ENCODE results near the gene SLC8A3.

Gene SLC8A3

DNA sequence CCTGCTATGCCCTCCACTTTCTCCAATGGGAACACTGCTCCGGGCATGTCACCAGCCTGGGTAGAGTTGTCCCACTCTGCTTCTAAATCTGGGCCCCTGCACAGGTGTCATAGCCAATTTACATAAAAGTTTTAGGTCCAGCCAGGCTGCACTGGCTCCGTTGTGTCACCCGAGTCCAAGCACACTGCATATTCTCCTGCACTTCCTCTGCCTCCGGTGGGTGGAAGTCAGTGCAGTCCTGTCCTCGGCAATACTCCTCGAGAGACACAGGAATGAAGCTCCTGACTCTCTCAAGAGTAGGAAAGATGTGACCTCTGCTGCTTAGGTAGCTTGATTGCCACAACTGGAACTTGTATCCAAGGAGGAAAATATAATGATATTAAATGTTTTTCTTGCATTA is 15.2 kb downstream of the SLC8A3 start:
- DNase-seq (ENCODE audit: low spot score): no peak

DNA sequence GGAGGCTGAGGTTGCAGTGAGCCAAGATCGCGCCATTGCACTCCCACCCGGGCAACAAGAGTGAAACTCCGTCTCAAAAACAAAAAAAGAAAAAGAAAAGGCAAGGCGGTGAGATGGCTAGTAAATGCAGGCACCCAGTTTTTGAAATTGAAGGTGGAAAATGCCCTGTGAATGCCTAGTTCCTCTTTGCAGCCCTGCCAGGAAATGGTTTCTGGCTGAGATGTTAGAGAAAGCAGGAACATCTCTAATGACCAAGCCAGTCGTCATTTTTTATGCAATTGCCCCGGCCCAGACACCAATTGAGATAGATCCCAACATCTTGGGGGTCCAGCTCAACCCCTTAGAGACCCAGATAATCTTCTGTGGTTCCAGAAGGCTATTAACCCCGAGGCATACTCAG is 17.0 kb downstream of the SLC8A3 start:
- no peak for DNase-seq (ENCODE audit: low spot score)

DNA sequence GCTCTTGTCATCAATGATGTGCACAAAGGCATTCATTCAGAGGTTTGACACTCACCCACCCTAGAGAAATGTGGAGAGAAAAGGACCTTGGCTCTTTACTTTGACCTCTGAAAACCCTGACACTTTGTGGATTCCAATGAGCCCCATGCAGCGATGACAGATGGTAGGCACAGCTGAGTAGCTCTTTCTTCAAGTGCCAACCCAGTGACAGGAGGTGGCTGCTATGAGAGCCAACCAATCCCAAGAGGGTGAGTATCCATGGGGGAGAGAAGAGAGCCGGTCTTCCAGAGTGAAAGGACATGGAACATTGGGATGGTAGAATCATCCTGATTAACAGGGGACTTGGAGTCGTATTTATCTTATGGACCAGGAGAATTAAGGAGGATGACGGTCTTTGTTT is 17.8 kb downstream of the SLC8A3 start:
- DNase-seq (ENCODE audit: low spot score): no peak

DNA sequence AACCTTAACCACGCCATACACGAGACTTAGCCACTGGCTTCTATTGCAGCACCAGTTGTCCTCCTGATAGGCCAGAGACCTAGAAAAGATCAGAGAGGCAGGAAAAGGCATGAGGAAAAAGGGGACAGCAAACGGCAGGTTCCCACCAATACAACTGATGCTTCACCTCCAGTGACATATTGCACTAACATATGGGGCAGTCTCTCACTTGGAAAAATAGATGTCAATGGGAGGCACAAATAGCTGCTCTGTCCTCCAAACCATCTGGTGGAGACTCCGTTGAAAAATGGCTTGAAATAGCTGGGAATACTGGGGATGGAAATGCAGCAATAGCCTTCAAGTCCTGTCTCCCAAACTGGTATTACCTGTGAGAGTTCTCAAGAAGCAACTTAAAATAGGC is 20.3 kb downstream of the SLC8A3 start:
- no peak for DNase-seq (ENCODE audit: low spot score)

DNA sequence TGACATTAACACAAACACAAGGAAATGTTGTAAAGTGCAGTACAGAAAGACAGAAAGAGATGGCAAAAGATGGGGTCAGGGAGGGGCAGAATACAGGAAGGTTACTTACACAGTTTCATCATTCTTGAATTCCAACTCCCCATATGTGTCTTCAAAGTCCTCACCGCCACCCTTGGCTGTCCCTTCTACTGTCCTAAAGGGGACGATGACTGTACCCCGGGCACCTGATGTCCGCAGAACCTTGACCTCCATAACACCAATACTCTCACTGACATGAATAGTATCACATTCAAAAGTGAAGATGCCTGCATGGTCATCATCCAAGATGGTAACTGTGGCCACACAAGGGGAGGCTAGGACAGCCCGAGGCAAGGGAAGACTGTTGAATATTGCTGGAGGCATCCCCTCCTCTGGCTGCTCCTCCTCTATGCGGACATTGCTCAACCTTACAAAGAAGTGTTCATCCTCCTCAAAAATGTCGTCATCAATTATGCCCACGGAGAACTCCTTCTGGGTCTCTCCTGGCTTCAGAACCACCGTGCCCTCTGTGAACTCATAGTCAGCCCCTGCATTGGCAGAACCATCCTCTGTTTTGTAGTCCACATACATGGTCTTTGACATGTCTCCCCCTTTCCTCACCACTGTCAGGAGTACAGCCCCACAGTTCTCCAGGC is 22.1 kb downstream of the SLC8A3 start:
- no peak for DNase-seq (ENCODE audit: low spot score)

DNA sequence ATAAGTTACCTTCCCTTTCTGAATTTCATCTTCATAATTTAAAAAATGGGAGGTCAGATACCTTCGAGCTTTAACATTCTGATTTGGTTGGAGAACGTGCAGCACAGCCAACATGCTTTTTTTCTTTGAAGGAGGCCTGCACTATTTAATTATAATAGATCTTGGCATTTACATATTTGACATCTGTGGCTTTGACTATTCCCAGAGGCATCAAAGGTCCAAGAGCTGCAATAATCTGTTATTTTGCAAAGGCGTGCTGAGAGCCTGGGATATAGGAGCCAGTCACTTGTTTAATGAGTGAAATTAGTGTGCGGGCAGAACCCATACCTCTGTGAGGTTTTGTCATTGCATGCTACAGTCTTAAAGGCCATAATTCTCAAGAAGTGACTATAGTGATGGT is 26.4 kb downstream of the SLC8A3 start:
- no peak for DNase-seq (ENCODE audit: low spot score)

DNA sequence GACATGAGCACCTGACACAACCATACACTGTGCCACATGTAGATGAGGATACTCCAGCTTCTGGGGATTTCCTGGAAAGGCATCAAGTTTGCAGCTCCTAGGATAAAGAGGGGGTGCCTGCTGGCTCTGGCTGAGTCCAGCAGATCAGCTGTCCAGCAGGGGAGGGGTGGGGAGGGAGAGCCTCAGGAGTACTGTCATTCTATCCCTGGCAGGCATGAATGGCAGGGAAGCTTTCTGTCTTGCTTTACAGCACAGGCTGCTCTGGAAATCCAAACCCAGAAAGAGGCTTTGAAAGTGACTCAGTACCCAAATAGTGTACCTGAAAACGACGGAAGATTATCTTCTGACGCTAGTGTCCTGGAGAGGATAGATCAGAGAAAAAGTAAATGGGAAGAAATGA is 32.2 kb downstream of the SLC8A3 start:
- DNase-seq (ENCODE audit: low spot score): no peak

DNA sequence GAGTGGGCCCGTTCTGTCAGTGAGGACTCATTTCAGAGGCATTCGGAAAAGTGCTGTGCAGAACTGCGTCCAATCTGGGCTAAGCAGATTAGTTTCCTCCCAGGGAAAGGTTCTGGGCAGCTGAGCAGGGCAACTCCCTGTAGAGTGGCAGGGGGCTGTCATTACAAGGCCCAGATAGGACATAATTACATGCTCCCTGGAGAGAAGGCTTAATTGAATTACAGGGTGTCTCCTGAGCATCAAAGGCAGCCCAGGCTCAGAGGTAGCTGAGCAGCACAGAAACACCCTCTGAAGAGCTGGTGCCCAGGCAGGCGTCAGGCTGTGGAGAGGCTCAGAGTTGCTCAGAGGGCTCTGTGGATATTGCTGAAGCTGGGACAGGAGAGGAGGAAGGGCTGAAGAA is 36.0 kb downstream of the SLC8A3 start:
- DNase-seq (ENCODE audit: low spot score): no peak

DNA sequence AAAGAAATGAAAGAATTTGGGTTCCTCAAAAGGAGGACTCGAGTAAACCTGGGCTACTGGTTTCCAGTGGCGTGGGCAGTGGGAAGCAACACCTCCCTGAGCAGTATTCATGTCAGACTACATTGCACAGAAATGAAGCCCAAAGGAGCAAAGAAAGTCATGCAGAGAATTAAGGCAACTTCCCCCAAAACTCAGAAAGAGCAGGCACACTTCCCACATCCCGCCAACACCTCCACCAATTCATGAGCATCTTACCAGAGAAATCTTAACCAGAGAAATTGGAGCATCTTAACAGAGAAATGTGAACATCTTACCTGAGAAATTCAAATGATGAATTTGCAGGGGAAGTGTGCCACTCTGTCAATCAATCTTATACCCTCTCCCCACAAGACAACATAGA is 36.7 kb downstream of the SLC8A3 start:
- no peak for DNase-seq (ENCODE audit: low spot score)

DNA sequence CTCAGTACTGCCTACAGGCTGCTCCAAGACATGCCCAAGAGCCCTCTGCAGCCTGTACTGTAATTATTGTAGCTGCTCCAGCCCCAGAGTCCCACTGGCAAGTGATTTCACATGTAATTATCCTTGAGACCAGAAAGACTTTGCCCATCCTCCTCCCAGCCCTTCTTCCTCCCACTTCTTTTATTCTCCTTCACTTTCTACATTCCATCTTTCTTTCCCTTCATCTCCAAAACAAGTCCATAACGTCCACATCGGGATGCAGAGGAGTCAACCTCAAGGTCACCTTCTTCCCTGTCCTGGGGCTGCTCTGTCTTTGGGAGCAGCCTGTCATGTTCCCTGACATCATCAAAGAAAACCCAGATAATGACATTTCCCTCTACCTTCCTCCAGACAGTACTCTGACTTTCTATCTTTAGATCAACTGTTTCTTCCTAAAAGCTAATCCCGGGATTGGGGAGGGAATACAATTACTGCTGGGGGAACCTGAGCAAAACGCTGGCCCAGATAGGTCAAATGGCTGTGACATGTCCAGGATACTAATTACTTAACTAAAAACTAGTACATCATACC is 39.1 kb downstream of the SLC8A3 start:
- DNase-seq (ENCODE audit: low spot score): no peak

DNA sequence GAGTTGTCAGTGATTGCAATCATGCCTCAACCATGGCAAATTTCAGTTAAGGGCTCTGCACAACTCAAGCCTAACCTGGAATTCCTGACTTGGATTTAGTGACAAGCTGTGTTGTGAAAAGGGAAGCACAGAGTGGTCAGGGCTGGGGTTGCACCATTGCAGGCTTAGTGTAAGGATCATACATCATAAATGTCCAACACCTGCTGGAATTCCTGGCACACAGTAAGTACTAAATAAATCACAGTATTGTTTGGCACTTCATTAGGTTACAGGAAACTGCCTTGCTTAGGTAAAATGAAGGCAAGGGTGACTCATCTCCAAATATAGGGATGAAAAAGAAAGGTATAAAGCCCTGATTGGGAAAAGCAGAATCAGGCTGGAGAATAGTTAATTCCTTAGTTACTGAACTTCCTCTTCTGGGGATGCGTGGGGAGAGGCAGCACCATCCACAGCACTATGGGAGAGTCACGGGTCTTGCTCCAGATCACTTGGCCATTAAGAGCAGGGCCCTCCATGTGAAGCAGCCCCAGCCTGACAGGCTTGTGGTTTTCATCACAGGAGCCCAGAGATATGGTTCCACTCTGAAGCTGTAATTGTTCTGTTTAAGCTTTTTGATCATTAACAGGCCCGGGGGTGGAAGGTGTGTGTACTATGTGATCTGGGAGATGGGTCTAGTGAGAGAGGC is 39.7 kb downstream of the SLC8A3 start:
- DNase-seq (ENCODE audit: low spot score): no peak

DNA sequence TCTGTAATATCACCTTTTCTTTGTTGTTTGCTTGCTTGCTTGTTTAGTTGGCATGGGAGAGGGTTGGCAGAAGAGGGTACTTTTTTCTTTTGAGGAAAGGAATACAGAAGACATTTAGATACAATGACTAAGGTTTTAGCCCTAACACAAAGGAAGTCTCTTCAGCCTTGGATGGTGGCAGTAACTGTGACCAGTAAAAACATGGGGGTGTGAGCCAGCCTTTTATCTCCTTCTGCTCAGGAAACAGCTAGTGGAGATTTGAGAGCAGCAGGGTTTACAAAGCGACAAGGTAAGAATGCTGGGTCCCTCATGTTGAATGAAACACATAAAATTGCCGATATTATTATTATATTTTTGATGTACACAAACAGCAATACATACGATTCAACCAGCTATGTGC is 40.4 kb downstream of the SLC8A3 start:
- DNase-seq (ENCODE audit: low spot score): no peak

DNA sequence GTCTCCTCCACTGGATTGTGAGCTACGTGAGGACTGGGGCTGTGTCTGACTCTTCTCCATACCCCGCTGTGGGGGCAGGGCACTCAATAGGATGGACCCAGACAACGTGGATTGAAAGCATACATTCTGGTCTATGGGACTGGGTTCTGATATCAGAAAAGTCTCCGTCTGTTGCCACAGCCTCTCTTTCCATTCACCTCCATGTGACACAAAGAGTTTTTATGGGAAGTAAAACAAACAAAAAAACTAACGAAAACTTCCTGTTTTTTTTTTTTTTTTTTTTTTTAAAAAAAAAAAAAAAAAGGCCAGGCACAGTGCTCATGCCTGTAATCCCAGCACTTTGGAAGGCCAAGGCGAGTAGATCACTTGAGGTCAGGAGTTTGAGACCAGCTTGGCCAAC is 44.7 kb downstream of the SLC8A3 start:
- no peak for DNase-seq (ENCODE audit: low spot score)

DNA sequence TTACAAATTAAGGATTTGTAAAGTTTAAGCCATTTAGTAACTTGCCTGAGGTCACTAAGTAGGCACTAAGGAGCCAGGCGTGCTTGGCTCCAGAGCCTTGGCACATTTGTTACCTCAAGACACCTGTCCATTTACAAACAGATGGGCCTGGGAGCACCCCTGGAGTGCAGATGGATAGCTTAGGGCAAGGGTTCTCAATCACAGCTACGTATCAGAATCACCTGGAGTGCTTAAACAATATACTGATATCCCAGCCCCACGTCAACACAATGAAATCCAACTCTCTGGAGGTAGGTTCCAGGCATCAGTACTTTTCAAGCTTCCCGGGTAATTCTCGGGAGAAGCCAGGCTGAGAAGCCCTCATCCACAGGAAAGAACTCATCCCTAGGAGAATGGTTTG is 45.4 kb downstream of the SLC8A3 start:
- DNase-seq (ENCODE audit: low spot score): no peak

DNA sequence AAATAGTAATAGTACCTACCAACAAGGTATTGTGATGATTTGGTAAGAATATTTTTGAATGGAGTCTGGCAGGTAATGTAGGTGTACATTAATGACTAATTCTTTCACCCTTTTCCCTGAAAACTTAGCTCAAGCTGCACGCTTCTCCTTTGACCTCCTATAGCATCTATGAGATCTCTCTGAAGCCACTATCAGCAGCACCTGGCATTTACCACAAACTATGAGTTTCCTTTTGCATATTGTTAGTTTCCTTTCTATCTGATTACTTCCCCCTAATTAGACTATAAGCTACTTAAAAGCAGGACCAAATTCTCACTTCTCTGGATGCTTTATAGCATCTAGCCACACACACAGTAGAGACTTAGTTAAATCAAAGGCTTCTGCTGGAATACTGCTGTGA is 48.1 kb downstream of the SLC8A3 start:
- DNase-seq (ENCODE audit: low spot score): no peak

DNA sequence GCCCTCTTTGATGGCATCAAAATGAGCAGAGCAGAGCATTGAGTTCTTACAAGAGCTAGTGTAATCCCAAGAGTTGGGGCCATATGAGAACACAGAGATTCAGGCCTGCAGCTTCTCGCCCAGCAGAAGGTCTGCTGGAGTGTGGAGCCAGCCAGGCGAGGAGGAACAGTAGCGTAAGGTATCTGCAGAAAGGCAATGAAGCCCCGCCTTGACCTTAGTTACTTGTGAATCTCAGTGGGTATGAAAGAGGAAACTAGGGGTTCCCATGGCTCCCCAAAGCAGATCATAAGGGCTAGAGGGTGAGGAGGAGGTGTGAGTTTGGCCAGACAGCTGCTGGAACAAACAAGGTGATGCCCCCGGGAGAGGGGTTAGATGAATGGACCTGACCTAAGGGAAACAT is 49.4 kb downstream of the SLC8A3 start:
- no peak for DNase-seq (ENCODE audit: low spot score)

DNA sequence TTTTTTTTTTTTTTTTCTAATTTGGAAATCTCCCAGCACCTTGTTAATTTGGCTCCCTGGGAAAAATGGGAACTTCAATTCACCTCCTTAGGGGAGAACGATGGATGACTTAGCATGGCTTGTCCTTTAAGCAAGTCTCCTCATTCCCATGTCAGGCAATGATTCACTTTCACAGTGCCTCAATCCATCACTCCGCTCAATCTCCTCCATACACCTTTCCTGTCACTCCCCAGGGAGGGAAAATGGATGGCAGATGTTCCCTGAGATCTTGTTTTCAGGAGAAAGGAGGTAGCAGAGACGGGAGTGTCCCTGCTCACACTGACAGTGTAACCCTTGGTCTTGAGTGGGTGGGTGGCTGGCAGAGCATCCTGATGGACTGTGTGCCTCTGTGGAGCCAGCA is 51.0 kb downstream of the SLC8A3 start:
- DNase-seq (ENCODE audit: low spot score): no peak

DNA sequence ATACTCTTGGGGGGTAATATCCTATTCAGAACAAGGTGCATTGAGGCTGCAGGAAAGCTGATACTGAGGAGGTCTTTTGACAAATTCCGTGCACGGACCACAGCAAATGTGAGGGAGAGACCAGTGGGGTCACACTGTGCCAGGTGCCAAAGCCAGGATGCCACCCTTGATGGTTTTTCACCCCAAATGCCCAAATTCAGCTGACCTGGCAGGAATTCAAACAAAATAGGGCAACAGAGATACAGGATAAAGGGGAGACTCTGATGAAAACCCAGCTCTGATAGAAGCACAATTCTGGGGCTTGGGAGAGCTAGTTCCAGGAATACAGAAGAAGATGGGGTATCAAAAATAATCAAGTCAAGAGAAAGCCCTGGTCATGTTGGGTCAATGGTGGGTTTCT is 55.3 kb downstream of the SLC8A3 start:
- DNase-seq (ENCODE audit: low spot score): no peak

DNA sequence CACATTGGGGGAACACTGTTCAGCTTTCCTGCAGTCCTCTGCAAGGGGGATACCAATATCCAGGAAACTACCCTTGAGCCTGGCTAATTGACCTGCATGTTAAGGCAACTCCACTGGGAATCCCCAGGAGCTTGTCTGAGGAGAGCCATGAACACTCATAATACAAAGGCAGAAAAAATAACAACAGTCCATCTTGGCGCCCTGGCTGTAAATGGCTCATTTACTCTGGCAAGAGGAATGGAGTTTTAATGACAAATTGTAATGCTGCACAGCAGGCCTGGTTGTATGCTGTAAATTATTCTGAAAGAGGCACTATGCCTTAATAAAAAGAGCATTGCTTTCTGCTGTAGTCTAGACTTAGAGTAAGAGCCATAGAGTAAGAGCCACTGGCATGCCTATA is 58.3 kb downstream of the SLC8A3 start:
- no peak for DNase-seq (ENCODE audit: low spot score)

DNA sequence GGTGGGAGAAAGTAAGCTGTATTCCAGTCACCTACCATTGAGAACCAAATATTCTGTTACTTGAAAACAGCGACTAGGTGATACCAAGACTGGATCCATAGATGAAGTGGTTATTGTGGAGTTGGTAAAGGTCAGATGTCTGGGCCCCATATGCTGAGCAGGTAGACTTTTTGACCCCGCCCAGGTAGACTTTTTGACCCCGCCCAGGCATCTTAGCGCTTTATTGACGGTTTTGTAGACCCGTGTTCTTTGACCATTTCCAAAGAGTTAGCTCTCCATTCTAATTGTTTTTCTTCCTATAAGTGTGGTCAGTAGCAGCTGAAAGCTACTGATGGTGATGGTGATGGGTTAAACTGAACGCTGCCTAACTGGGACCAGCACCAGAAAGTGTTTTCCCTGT is 61.6 kb downstream of the SLC8A3 start:
- no peak for DNase-seq (ENCODE audit: low spot score)

DNA sequence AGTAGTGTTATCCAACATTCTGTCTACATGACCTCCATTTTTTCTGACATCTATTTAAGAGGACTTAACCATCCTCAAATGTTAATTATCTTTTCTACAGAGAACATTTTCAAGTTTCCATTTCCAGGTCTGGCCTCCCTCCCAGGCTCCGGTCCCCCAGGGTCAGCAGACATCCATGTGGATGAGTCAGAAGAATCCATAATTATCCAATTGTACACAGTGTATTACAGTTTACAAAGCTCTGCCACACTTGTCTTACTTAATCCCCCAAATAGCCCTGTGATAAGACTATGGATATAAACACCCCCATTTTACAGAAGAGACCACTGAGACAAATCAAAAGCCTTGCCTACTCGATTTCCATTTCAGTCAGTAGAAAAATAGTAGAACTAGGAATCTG is 65.0 kb downstream of the SLC8A3 start:
- DNase-seq (ENCODE audit: low spot score): no peak

DNA sequence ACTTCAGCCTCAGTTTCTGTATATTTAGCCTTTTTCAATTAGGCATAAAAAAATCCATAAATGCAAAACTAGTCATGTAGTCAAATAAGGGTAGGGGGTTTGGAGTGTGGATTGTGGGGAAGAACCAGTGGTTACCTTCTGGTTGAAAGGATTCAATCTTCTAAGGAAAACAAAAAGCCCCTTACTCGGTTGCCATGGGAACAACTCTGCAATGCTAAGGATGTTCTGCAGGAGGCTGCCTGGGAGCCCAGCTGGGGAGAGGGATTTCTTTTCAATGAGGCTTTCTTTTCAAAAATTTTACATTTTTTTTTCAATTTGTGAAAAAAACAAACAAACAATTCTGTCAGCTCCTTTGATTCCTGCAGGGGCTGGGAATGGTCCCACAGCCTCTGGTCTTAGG is 67.2 kb downstream of the SLC8A3 start:
- DNase-seq (ENCODE audit: low spot score): peak; percentile 70

DNA sequence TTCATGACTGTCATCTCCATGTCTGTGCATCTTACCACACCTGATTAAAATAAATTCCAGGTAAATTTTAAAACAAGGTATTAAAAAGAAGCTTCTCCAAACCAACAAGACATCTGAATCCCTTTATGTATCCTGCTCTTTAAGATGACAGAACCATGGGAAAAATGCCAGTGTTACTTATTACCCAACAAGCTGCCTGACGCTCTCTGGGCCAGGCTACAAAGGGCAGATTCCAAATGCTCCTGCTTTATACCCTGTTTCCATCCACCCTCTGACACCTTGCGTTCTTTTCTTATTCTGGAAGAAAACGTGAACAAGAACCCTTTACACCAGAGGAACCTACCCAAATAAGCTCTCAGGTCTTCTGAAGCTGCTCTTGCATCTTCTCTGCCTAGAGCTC is 70.7 kb downstream of the SLC8A3 start:
- DNase-seq (ENCODE audit: low spot score): no peak

DNA sequence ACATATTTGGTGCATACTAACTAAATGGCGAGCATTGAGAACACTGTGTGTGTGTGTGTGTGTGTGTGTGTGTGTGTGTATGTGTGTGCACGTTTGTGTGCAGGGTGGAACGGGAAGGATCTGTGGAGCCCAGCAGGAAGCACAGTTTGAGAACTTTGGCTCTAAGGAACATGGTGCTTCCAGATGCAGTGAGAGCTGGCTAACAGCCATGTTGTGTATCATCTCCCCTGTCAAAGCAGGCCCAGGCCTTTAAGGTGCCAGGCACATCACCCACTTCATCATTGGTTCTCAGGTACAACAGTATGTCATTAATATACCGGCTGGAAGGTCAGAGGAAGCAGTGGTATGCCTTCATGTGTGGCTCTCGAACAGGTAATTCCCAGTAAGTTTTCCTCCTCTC is 72.5 kb downstream of the SLC8A3 start:
- no peak for DNase-seq (ENCODE audit: low spot score)

All from ecto neural progenitor cell (in vitro differentiated cells).